ENCODE results near the gene DRC7. TPM values are rescaled to one million over a fixed set of nuclear protein-coding genes. Genes with fewer than 3 reads are reported as not detected.

DRC7 gene, protein sequence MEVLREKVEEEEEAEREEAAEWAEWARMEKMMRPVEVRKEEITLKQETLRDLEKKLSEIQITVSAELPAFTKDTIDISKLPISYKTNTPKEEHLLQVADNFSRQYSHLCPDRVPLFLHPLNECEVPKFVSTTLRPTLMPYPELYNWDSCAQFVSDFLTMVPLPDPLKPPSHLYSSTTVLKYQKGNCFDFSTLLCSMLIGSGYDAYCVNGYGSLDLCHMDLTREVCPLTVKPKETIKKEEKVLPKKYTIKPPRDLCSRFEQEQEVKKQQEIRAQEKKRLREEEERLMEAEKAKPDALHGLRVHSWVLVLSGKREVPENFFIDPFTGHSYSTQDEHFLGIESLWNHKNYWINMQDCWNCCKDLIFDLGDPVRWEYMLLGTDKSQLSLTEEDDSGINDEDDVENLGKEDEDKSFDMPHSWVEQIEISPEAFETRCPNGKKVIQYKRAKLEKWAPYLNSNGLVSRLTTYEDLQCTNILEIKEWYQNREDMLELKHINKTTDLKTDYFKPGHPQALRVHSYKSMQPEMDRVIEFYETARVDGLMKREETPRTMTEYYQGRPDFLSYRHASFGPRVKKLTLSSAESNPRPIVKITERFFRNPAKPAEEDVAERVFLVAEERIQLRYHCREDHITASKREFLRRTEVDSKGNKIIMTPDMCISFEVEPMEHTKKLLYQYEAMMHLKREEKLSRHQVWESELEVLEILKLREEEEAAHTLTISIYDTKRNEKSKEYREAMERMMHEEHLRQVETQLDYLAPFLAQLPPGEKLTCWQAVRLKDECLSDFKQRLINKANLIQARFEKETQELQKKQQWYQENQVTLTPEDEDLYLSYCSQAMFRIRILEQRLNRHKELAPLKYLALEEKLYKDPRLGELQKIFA
- 1 to 10 TPM in 1 of 6 donors, under 1 TPM in 5; 0.28 to 2.4 (median 0.61) TPM for total RNA-seq
- polyA plus RNA-seq = 1 to 10 TPM; 1.5 to 2.0 TPM

GRCh38 chr16:57694725-57695679 lies at the start of gene DRC7:
Gene DRC7 (plus strand): TSS chr16:57694806. CDS start chr16:57697950, 3,144 bp downstream.
- ATAC-seq = peak; percentile 87 to 94 (median 92)
- intact Hi-C loops (cut with DNase I) = no loop called here
- Histone ChIP-seq H3K27ac (peak within 1 kb of the TSS; percentile 56 to 81 (median 73)), H3K4me1 (peaks cover 6 to 13% (median 9%) of the 10 kb centered on the region in 3 donors), H3K4me3 (peak within 1 kb of the TSS in 2 of 4 donors; percentile 11 to 24), H3K36me3 (no peaks in the 10 kb centered on the region), H3K9me3 (no peaks in the 10 kb centered on the region), H3K27me3 (no peaks in the 10 kb centered on the region)
- TF ChIP-seq, protein P1, sequence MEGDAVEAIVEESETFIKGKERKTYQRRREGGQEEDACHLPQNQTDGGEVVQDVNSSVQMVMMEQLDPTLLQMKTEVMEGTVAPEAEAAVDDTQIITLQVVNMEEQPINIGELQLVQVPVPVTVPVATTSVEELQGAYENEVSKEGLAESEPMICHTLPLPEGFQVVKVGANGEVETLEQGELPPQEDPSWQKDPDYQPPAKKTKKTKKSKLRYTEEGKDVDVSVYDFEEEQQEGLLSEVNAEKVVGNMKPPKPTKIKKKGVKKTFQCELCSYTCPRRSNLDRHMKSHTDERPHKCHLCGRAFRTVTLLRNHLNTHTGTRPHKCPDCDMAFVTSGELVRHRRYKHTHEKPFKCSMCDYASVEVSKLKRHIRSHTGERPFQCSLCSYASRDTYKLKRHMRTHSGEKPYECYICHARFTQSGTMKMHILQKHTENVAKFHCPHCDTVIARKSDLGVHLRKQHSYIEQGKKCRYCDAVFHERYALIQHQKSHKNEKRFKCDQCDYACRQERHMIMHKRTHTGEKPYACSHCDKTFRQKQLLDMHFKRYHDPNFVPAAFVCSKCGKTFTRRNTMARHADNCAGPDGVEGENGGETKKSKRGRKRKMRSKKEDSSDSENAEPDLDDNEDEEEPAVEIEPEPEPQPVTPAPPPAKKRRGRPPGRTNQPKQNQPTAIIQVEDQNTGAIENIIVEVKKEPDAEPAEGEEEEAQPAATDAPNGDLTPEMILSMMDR (IDR thresholded peaks at IDR 0.05) = no peak
- no peak for FAIRE-seq
- 33 to 39% methylated on average over 8 of the region's 8 CpGs for WGBS, 2 donors
- DNase-seq = peak; percentile 67 to 85 (median 82)

- 75 to 78% methylated on average over 10 of the region's 10 CpGs for WGBS, 2 donors
- Histone ChIP-seq H3K27ac (no peak overlapping the region), H3K4me3 (no peak overlapping the region), H3K9me3 (no peaks in the 10 kb centered on the region), H3K27me3 (no peaks in the 10 kb centered on the region), H3K4me1 (peaks cover 4 to 9% (median 8%) of the 10 kb centered on the region in 3 donors), H3K36me3 (peaks cover 0 to 7% (median 0%) of the 10 kb centered on the region in 3 donors)
- no peak for DNase-seq
- no peak for ATAC-seq
- no peak for FAIRE-seq
- intact Hi-C loops (cut with DNase I) = loop anchor here (5.0 to 10.0 kb wide), 3 partner anchors 50 to 77 kb away; no protein-coding TSS in a partner anchor
- TF ChIP-seq, protein P1 (IDR thresholded peaks at IDR 0.05) = no peak
Observed at GRCh38 chr16:57645169-57645568, 49.4 kb upstream of the DRC7 start.

GRCh38 chr16:57645691-57646387 lies 48.8 kb upstream of the DRC7 start:
- no peak overlapping the region for H3K4me3 ChIP-seq
- no peaks in the 10 kb centered on the region for H3K9me3 ChIP-seq
- H3K27me3 ChIP-seq = no peaks in the 10 kb centered on the region
- peaks cover 0 to 10% (median 0%) of the 10 kb centered on the region in 3 donors for H3K36me3 ChIP-seq
- no peak overlapping the region for H3K27ac ChIP-seq
- peaks cover 0 to 2% (median 1%) of the 10 kb centered on the region in 3 donors for H3K4me1 ChIP-seq
- intact Hi-C loops (cut with DNase I) = loop anchor here (5.0 to 10.0 kb wide), 3 partner anchors 51 to 76 kb away; no protein-coding TSS in a partner anchor
- 72 to 74% methylated on average over 21 to 24 of the region's 24 CpGs for WGBS, 2 donors
- ATAC-seq (no peak), DNase-seq (no peak), FAIRE-seq (no peak)
- TF ChIP-seq, protein P1 (IDR thresholded peaks at IDR 0.05) = no peak

All from pancreas (tissue), 10 donors.